ENCODE results near the gene SHROOM3. TPM values are rescaled to one million over a fixed set of nuclear protein-coding genes. Genes with fewer than 3 reads are reported as not detected.

SHROOM3 gene
- total and polyA plus RNA-seq, 2 donors (not counting 3 experiments of a cell fraction or from before 2014, with no cell fraction given): 2.7 to 6.7 TPM

DNA sequence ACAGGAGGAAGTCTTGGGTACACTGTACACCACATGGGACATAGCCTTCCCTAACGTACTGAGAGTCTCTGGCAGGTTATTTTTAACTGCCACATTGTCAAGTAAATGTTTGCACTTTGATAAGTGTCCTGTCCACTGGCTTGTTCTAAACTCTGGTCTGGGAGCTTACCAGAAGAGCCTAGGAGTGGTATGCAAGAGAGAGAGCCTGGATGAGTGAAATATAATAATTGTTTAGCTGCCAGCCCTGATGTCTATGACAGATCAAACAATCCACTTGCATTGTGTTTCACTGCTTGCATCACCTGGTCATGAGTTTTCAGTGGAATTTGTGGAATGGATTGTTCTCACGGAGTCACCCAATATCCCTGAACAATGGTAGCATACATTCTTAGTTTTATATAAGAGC is 91.6 kb downstream of the SHROOM3 start:
- H3K9ac ChIP-seq (replicated peaks; ENCODE audit: extremely low read depth, insufficient read depth, low read length): no peak overlapping the region
- H3K9me1 ChIP-seq (replicated peaks; ENCODE audit: control insufficient read depth, extremely low read depth, insufficient read depth, low read length): no peaks in the 10 kb centered on the region
- ChIA-PET CTCF (no interaction called here), POLR2A (no interaction called here)
- no peak for DNase-seq (ENCODE audit: low read depth, low spot score)
- H3K79me2 ChIP-seq (ENCODE audit: control insufficient read depth, insufficient read depth, low read length): no peaks in the 10 kb centered on the region
- no peaks in the 10 kb centered on the region for H3K9me3 ChIP-seq (replicated peaks; ENCODE audit: control insufficient read depth, insufficient read depth, low read length)
- H3K27me3 ChIP-seq (ENCODE audit: control insufficient read depth in 2 of 2, insufficient read depth in 2 of 2, low read length in 2 of 2): peaks cover 7 to 8% of the 10 kb centered on the region in 2 experiments
- H3K36me3 ChIP-seq (ENCODE audit: control insufficient read depth in 2 of 2, extremely low read depth in 1 of 2, insufficient read depth in 2 of 2, low read length in 2 of 2): no peaks in the 10 kb centered on the region
- TF ChIP-seq EZH2 (IDR thresholded peaks at IDR 0.05; ENCODE audit: borderline replicate concordance, low read depth, low read length, severe bottlenecking): no peak
- TF ChIP-seq POLR2A (IDR thresholded peaks at IDR 0.05; ENCODE audit: low read depth, low read length): no peak
- TF ChIP-seq GATA2 (IDR thresholded peaks at IDR 0.05; ENCODE audit: insufficient read depth, insufficient read length, low read depth, low read length): no peak
- no peak for TF ChIP-seq MYC (IDR thresholded peaks at IDR 0.05; ENCODE audit: low read depth, low read length)
- no peak for TF ChIP-seq FOS (IDR thresholded peaks at IDR 0.05; ENCODE audit: borderline replicate concordance, insufficient read depth, low read length)
- TF ChIP-seq, protein P1, sequence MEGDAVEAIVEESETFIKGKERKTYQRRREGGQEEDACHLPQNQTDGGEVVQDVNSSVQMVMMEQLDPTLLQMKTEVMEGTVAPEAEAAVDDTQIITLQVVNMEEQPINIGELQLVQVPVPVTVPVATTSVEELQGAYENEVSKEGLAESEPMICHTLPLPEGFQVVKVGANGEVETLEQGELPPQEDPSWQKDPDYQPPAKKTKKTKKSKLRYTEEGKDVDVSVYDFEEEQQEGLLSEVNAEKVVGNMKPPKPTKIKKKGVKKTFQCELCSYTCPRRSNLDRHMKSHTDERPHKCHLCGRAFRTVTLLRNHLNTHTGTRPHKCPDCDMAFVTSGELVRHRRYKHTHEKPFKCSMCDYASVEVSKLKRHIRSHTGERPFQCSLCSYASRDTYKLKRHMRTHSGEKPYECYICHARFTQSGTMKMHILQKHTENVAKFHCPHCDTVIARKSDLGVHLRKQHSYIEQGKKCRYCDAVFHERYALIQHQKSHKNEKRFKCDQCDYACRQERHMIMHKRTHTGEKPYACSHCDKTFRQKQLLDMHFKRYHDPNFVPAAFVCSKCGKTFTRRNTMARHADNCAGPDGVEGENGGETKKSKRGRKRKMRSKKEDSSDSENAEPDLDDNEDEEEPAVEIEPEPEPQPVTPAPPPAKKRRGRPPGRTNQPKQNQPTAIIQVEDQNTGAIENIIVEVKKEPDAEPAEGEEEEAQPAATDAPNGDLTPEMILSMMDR (IDR thresholded peaks at IDR 0.05; ENCODE audit: extremely low read depth in 1 of 2, insufficient read depth in 1 of 2, low read depth in 1 of 2, low read length in 2 of 2): no peak
- TF ChIP-seq, protein P2, sequence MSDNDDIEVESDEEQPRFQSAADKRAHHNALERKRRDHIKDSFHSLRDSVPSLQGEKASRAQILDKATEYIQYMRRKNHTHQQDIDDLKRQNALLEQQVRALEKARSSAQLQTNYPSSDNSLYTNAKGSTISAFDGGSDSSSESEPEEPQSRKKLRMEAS (IDR thresholded peaks at IDR 0.05; ENCODE audit: insufficient read depth, insufficient read length): no peak
- TF ChIP-seq JUN (IDR thresholded peaks at IDR 0.05; ENCODE audit: borderline replicate concordance, insufficient read depth, insufficient read length, low read depth): no peak
- no peak for TF ChIP-seq POLR2AphosphoS5 (IDR thresholded peaks at IDR 0.05; ENCODE audit: insufficient read depth, low read depth, low read length)
- no peak overlapping the region for H3K27ac ChIP-seq (ENCODE audit: insufficient read depth, low read depth, low read length)
- no peak overlapping the region for H3K4me2 ChIP-seq (ENCODE audit: insufficient read depth, low read length)
- no TSS peak for BruUV-seq (replicated peaks)
- FAIRE-seq: no peak
- H4K20me1 ChIP-seq (replicated peaks; ENCODE audit: control insufficient read depth, extremely low read depth, insufficient read depth, low read length): no peaks in the 10 kb centered on the region
- H2AFZ ChIP-seq (ENCODE audit: low read depth, low read length): no peak overlapping the region
- dilution Hi-C loops (cut with MboI; ENCODE audit: extremely low pct_ligation_motif_present, low sequenced_read_pairs) (no loop called here), intact Hi-C loops (cut with micrococcal nuclease) (no loop called here)
- H3K4me3 ChIP-seq (replicated peaks in 1 of 3; ENCODE audit: insufficient read depth in 1 of 3, low read depth in 1 of 3, low read length in 3 of 3): no peak overlapping the region
- H3K4me1 ChIP-seq (ENCODE audit: control insufficient read depth, extremely low read depth, insufficient read depth, low read length): no peaks in the 10 kb centered on the region

Data from endothelial cell of umbilical vein (primary cell).